ENCODE measurements around the gene URB2.

URB2 gene

DNA sequence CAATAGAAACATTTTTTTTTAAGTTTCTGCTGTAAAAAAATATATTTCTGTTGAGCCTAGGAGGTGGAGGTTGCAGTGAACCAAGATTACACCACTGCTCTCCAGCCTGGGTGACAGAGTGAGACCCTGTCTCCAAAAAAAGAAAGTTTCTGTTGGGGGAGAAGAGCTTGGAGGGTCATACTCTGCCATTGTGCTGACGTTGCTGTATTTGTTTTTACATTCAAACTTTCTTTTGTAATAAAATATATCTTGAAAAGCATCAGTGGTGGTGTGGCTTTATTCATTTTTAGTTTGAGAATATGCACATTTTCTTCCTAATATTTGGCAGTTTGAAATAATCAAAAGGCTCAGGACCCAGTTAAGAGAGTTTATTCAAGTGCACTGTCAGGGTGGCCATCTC lies 64.6 kb downstream of the URB2 start:
- Histone ChIP-seq H3K36me3 (ENCODE audit: insufficient read depth, low read length) (no peaks in the 10 kb centered on the region), H3K27me3 (ENCODE audit: insufficient read depth, low read length, poor library complexity, severe bottlenecking) (no peaks in the 10 kb centered on the region), H2AFZ (ENCODE audit: low read length) (no peak overlapping the region), H3F3A (ENCODE audit: low read depth) (no peaks in the 10 kb centered on the region), H3K79me2 (ENCODE audit: insufficient read depth, low read length) (no peaks in the 10 kb centered on the region), H3K4me2 (ENCODE audit: low read depth, low read length, poor library complexity, severe bottlenecking) (no peak overlapping the region), H3K4me3 (ENCODE audit: low read length, poor library complexity, severe bottlenecking) (no peak overlapping the region), H3K9me3 (ENCODE audit: insufficient read depth, low read depth, low read length) (peaks cover 3% of the 10 kb centered on the region; the same call in 1 of the 2 replicates), H4K20me1 (ENCODE audit: insufficient read depth, low read length, poor library complexity, severe bottlenecking) (no peaks in the 10 kb centered on the region), H3K4me1 (ENCODE audit: insufficient read depth, low read length, poor library complexity, severe bottlenecking) (peaks cover 47% of the 10 kb centered on the region), H3K9me2 (replicated peaks; ENCODE audit: low read depth, low read length) (no peaks in the 10 kb centered on the region), H3K9ac (ENCODE audit: low read depth, low read length, poor library complexity, severe bottlenecking) (no peak overlapping the region)
- TF ChIP-seq, protein P1, sequence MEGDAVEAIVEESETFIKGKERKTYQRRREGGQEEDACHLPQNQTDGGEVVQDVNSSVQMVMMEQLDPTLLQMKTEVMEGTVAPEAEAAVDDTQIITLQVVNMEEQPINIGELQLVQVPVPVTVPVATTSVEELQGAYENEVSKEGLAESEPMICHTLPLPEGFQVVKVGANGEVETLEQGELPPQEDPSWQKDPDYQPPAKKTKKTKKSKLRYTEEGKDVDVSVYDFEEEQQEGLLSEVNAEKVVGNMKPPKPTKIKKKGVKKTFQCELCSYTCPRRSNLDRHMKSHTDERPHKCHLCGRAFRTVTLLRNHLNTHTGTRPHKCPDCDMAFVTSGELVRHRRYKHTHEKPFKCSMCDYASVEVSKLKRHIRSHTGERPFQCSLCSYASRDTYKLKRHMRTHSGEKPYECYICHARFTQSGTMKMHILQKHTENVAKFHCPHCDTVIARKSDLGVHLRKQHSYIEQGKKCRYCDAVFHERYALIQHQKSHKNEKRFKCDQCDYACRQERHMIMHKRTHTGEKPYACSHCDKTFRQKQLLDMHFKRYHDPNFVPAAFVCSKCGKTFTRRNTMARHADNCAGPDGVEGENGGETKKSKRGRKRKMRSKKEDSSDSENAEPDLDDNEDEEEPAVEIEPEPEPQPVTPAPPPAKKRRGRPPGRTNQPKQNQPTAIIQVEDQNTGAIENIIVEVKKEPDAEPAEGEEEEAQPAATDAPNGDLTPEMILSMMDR (conservative IDR thresholded peaks at IDR 0.05; ENCODE audit: low read length): no peak
- no peak for TF ChIP-seq EZH2phosphoT487 (IDR thresholded peaks at IDR 0.05; ENCODE audit: borderline replicate concordance)

DNA sequence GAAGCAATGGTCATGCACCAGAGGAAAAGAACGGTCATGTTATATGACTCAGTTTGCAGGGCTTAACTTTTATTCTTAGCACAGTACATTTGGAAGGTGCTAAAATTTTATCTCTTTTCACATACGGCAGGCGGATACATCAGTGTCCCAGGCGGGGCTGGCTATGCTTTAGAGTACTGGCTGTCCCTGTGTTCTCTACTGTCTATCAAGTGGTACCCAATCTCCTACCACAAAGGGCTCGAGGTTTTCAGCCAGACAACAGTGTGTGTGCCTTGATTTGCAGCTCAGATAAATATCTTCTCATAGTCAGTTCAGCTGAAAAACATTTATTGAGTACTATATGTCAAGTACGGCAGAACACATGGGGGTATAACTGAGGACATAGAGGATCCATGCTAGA lies 65.3 kb downstream of the URB2 start:
- Histone ChIP-seq H3K9me3 (ENCODE audit: insufficient read depth, low read depth, low read length) (no peaks in the 10 kb centered on the region), H3K4me3 (ENCODE audit: low read length, poor library complexity, severe bottlenecking) (peak overlapping the region; percentile 40)

DNA sequence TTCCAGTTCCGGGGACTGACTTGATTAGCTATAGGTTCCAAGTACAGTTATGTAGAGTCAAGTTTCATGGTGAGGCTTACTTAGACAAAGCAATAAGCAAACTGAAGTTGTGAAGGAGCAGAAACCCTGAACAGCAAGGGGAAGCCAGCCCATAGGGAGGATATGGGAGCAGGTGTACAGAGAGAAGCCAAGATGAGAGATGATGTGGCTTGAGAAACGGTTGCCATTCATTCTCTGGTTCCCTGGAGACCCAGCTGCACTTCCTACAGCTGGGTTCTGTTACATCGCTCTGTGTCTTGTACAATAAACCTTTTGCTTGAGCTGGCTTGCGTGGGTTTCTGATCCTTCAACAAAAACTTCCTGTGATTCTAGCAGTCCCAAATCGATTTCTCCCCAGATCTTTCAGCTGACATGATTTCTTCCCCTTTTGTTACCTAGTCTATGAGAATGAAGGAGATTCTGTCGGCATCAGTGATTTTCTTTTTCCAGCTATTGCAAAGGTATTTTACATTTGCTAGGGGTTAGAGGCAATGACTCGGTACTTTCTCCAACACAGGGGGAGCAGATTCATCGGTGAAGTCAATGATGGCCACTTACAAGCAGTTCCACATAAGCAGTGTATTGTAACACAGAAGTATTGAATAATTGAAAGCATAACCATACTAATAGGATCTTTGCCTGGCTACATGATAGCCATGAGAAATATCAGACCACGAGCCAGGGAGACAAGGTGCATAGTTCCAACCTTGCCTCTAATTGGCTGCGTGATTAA lies 67.3 kb downstream of the URB2 start:
- Histone ChIP-seq H3K9me3 (ENCODE audit: insufficient read depth, low read depth, low read length) (no peaks in the 10 kb centered on the region), H3K4me1 (ENCODE audit: insufficient read depth, low read length, poor library complexity, severe bottlenecking) (peaks cover 57% of the 10 kb centered on the region), H2AFZ (ENCODE audit: low read length) (no peak overlapping the region), H3K9ac (ENCODE audit: low read depth, low read length, poor library complexity, severe bottlenecking) (peak overlapping the region; percentile 51), H3K27me3 (ENCODE audit: insufficient read depth, low read length, poor library complexity, severe bottlenecking) (no peaks in the 10 kb centered on the region), H3F3A (ENCODE audit: low read depth) (no peaks in the 10 kb centered on the region), H3K4me2 (ENCODE audit: low read depth, low read length, poor library complexity, severe bottlenecking) (peak overlapping the region; percentile 55), H3K79me2 (ENCODE audit: insufficient read depth, low read length) (no peaks in the 10 kb centered on the region), H4K20me1 (ENCODE audit: insufficient read depth, low read length, poor library complexity, severe bottlenecking) (no peaks in the 10 kb centered on the region), H3K36me3 (ENCODE audit: insufficient read depth, low read length) (no peaks in the 10 kb centered on the region), H3K9me2 (replicated peaks; ENCODE audit: low read depth, low read length) (no peaks in the 10 kb centered on the region), H3K4me3 (ENCODE audit: low read length, poor library complexity, severe bottlenecking) (peak overlapping the region; percentile 28)
- no peak for TF ChIP-seq EZH2phosphoT487 (IDR thresholded peaks at IDR 0.05; ENCODE audit: borderline replicate concordance)
- TF ChIP-seq, protein P1 (conservative IDR thresholded peaks at IDR 0.05; ENCODE audit: low read length): no peak

More for the DNA sequence above, 65.3 kb downstream of the URB2 start:
- Histone ChIP-seq H3K9ac (ENCODE audit: low read depth, low read length, poor library complexity, severe bottlenecking) (no peak overlapping the region), H2AFZ (ENCODE audit: low read length) (no peak overlapping the region), H3F3A (ENCODE audit: low read depth) (no peaks in the 10 kb centered on the region), H3K36me3 (ENCODE audit: insufficient read depth, low read length) (no peaks in the 10 kb centered on the region), H4K20me1 (ENCODE audit: insufficient read depth, low read length, poor library complexity, severe bottlenecking) (no peaks in the 10 kb centered on the region), H3K79me2 (ENCODE audit: insufficient read depth, low read length) (no peaks in the 10 kb centered on the region), H3K9me2 (replicated peaks; ENCODE audit: low read depth, low read length) (no peaks in the 10 kb centered on the region), H3K27me3 (ENCODE audit: insufficient read depth, low read length, poor library complexity, severe bottlenecking) (no peaks in the 10 kb centered on the region), H3K4me2 (ENCODE audit: low read depth, low read length, poor library complexity, severe bottlenecking) (peak overlapping the region; percentile 55), H3K4me1 (ENCODE audit: insufficient read depth, low read length, poor library complexity, severe bottlenecking) (peaks cover 54% of the 10 kb centered on the region)
- TF ChIP-seq, protein P1 (conservative IDR thresholded peaks at IDR 0.05; ENCODE audit: low read length): no peak
- TF ChIP-seq EZH2phosphoT487 (IDR thresholded peaks at IDR 0.05; ENCODE audit: borderline replicate concordance): no peak

All from Loucy (cell line).